Activated CD8-positive, alpha-beta T cell treated with anti-CD3 and anti-CD28 coated beads for 36 hours (primary cell): ENCODE measurements around the gene ARPC4. TPM values are rescaled to one million over a fixed set of nuclear protein-coding genes. Genes with fewer than 3 reads are reported as not detected.
A peak's percentile ranks its signal among the peaks of the same experiment; 100 is the strongest.

Source experiments
- ATAC-seq: fragments of 200-7000 bp; cut with Tn5 transposase; one replicate; pipeline ENCODE4 v1.10.0; 2021; ENCODE audit warnings: mild to moderate bottlenecking, moderate library complexity
- CTCF ChIA-PET: fragments of 350-600 bp; sonication (Branson Sonifier 250); formaldehyde crosslinking; loops from one replicate; lab custom pipeline; 2021; ENCODE audit warnings: antibody characterized with exemption; lab: Charles Lee
- POLR2A ChIA-PET: fragments of 350-600 bp; sonication (Branson Sonifier 250); formaldehyde crosslinking; loops from one replicate; lab custom pipeline; 2021; ENCODE audit warnings: antibody characterized with exemption; lab: Charles Lee
- DNase-seq: peaks from one replicate; pipeline ENCODE4 v3.0.0-alpha.2; 2020
- H3K27ac Mint-ChIP-seq: one replicate; pipeline ENCODE4 v1.8.0; 2021; ENCODE audit warnings: mild to moderate bottlenecking, mixed read lengths
- H3K27me3 Mint-ChIP-seq: one replicate; pipeline ENCODE4 v1.8.0; 2021; ENCODE audit warnings: mixed read lengths
- H3K36me3 Mint-ChIP-seq: one replicate; pipeline ENCODE4 v1.8.0; 2021; ENCODE audit warnings: low read depth, mixed read lengths
- H3K4me1 Mint-ChIP-seq: one replicate; pipeline ENCODE4 v1.8.0; 2021; ENCODE audit warnings: low read depth, mixed read lengths
- H3K4me3 Mint-ChIP-seq: one replicate; pipeline ENCODE4 v1.8.0; 2021; ENCODE audit warnings: mild to moderate bottlenecking, moderate library complexity, mixed read lengths
- H3K9me3 Mint-ChIP-seq: one replicate; pipeline ENCODE4 v1.8.0; 2021; ENCODE audit warnings: mixed read lengths
- intact Hi-C: fragments of 100-400 bp; cut with micrococcal nuclease; formaldehyde crosslinking; loops from one replicate; pipeline ENCODE4 v1.10.0; 2022
- total RNA-seq, 2 experiments: library from RNA; stranded (reverse); gene quantifications; one replicate each; pipeline ENCODE4 v1.2.3, GENCODE V29; 2021
- TF ChIP-seq, protein P1 (sequence below): fragments of 200-600 bp; IDR thresholded peaks from one replicate; pipeline ENCODE4 v1.8.0; 2022; ENCODE audit warnings: antibody characterized with exemption, mild to moderate bottlenecking

The ARPC4 gene
- total RNA-seq, 2 experiments from 2014 or later: 205 to 208 TPM

DNA sequence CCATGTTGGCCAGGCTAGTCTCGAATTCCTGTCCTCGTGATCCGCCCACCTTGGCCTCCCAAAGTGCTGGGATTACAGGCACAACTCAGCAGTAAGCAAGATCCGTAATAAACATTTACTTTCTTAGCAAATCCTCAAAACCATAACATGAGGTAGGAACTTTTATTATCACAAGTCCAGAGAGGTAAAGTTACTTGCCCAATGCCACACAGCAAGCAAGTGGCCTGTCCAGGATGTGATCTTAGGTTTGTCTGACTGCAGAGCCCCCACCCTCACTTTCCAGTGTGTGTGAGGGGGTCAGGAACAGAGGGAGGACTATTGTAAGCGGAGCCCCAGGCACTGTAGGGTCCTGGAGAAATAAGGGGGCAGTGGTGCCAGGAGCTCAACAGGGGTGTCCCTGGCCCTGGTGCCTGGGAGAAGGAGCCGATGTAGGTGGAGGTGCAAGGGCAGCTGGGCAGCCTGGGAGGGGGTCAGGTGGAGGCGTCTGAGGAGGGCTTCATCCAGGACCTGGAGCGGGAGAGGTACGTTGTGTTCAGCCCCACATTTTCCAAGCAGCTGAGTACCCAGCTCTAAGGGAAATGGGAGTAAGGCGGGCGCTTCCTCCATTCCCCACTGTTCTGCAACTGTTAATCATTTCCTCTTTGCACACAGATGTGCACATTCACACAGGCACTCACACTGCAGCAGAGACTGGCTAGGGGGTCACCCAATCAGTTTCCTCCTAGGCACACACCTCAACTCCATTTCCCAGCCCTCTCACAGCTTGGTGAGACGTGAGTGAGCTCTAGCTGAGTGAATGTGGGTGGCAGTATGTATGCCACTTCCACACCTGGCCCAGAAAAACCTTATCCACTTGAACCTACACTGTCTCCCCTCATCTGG lies 45.1 kb downstream of the ARPC4 start:
- Mint-ChIP-seq H3K4me1 (peaks cover 13% of the 10 kb centered on the region), H3K27me3 (no peaks in the 10 kb centered on the region), H3K9me3 (no peaks in the 10 kb centered on the region), H3K4me3 (no peak overlapping the region), H3K27ac (no peak overlapping the region), H3K36me3 (peaks cover 44% of the 10 kb centered on the region)
- ChIA-PET POLR2A (interaction anchor here (1.1 to 1.5 kb wide), 3 partner anchors 53 to 210 kb away, joined by 4 to 5 read pairs (median 4); no protein-coding TSS in a partner anchor), CTCF (no interaction called here)
- TF ChIP-seq, protein P1, sequence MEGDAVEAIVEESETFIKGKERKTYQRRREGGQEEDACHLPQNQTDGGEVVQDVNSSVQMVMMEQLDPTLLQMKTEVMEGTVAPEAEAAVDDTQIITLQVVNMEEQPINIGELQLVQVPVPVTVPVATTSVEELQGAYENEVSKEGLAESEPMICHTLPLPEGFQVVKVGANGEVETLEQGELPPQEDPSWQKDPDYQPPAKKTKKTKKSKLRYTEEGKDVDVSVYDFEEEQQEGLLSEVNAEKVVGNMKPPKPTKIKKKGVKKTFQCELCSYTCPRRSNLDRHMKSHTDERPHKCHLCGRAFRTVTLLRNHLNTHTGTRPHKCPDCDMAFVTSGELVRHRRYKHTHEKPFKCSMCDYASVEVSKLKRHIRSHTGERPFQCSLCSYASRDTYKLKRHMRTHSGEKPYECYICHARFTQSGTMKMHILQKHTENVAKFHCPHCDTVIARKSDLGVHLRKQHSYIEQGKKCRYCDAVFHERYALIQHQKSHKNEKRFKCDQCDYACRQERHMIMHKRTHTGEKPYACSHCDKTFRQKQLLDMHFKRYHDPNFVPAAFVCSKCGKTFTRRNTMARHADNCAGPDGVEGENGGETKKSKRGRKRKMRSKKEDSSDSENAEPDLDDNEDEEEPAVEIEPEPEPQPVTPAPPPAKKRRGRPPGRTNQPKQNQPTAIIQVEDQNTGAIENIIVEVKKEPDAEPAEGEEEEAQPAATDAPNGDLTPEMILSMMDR: no peak
- ATAC-seq (no peak), DNase-seq (no peak)
- intact Hi-C loops: no loop called here

DNA sequence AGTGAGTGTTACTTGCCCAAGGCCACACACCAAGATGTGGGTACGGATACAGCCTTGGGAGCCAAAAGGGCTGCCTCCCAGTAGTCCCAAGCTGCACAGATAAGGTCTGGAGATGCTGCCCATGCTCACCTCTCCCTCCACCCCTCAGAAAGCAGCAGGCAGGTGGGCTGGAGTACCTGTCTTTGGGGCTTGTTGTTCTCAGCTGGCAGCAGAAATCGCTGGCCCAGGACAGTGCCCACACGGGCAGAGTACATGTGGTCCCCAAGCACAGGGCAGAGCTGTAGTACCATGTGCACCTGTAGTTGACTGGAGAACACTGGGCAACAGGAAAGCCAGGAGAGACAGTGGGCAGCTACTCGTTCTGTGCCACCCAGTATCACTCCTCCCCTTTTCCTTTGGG lies 46.0 kb downstream of the ARPC4 start:
- Mint-ChIP-seq H3K36me3 (peaks cover 43% of the 10 kb centered on the region), H3K27me3 (no peaks in the 10 kb centered on the region), H3K4me1 (peaks cover 13% of the 10 kb centered on the region), H3K27ac (no peak overlapping the region), H3K4me3 (no peak overlapping the region), H3K9me3 (no peaks in the 10 kb centered on the region)
- intact Hi-C loops: no loop called here
- DNase-seq (no peak), ATAC-seq (no peak)
- ChIA-PET CTCF (interaction anchor here (2.5 kb wide), 1 partner anchor 11 kb away, joined by 7 read pairs; no protein-coding TSS in a partner anchor), POLR2A (interaction anchor here (1.1 to 1.5 kb wide), 2 partner anchors 53 to 209 kb away, joined by 4 to 5 read pairs; no protein-coding TSS in a partner anchor)
- TF ChIP-seq, protein P1: no peak

DNA sequence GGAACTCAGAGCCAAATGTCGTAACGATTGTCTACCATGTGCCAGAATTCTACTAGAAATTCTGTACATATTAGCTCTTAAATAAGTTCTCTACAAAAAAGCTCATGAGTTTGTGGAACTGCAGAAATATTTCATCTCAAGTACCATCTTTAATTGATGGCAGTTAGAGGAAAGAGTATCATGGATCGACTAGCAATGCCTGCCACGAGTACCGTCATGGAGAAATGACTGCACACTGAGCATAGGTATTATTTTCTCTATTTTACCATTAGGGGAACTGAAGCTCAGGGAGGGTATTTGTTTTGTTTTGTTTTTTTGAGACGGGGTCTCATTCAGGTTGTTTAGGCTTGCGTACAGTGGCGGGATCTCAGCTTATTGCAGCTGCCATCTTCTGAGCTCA lies 48.1 kb downstream of the ARPC4 start:
- Mint-ChIP-seq H3K27me3 (no peaks in the 10 kb centered on the region), H3K4me3 (no peak overlapping the region), H3K27ac (no peak overlapping the region), H3K9me3 (no peaks in the 10 kb centered on the region), H3K36me3 (peaks cover 31% of the 10 kb centered on the region), H3K4me1 (peaks cover 23% of the 10 kb centered on the region)
- intact Hi-C loops: no loop called here
- DNase-seq (no peak), ATAC-seq (no peak)
- POLR2A ChIA-PET: interaction anchor here (1.0 kb wide), 1 partner anchor 91 kb away, joined by 3 read pairs; no protein-coding TSS in a partner anchor
- TF ChIP-seq, protein P1: no peak
- CTCF ChIA-PET: interaction anchor here (0.7 to 2.5 kb wide), 11 partner anchors 9 to 125 kb away, joined by 3 to 7 read pairs (median 4); partner anchors contain the start of gene CRELD1

DNA sequence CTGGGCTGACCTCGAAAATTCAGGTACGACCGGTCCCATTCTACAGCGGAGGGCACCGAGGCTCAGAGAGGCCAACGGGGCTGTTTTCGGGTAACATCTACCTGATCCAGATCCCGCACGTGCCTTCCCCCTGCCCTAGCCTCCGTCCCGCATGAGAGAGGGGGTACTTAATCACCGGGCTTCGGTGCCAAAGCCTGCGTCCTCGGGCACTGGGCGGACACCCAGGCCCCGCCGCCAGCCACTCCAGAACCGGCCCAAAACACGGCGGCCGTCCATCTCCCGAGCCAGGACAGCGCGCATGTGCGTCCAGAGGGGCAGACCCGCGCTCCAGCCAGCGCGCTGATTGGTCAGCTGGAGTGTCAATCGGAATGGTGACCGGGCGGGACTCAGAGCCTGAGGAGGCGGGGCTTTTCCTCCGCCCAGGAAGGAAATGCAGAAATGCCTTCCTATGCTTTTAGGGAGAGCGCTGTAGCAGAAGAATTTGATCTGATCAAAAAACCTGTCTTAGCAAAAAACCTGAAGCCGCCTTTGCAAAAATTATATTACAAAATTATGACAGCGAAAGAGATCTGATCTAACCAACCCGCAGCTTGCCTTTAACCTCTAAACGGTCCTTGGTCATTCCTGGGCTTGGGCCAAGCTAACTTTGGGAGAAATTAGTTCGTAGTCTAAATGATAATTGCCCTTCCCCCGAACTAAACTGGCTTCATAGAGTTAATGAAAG lies 51.0 kb downstream of the ARPC4 start, which contains the start of gene RPUSD3:
RPUSD3 (minus strand) TSS at position 294 of the 724 bp plus-strand sequence; CDS start at position 276, 18 bp downstream.
- Mint-ChIP-seq H3K4me3 (peak within 1 kb of the TSS; percentile 98), H3K27ac (peak within 1 kb of the TSS; percentile 95), H3K4me1 (peaks cover 26% of the 10 kb centered on the region), H3K27me3 (no peaks in the 10 kb centered on the region), H3K36me3 (peaks cover 26% of the 10 kb centered on the region), H3K9me3 (no peaks in the 10 kb centered on the region)
- ATAC-seq (peak; percentile 99), DNase-seq (peak; percentile 97)
- ChIA-PET POLR2A (interaction anchor here (0.8 to 1.5 kb wide), 8 partner anchors 12 to 135 kb away, joined by 3 to 9 read pairs (median 3); partner anchors contain the start of genes ARPC4 and TADA3), CTCF (interaction anchor here (0.8 to 1.5 kb wide), 5 partner anchors 36 to 113 kb away, joined by 3 to 6 read pairs (median 4); partner anchors contain the start of gene CRELD1)
- intact Hi-C loops: no loop called here
- TF ChIP-seq, protein P1: no peak
